Stomach (tissue), 9 donors: ENCODE measurements around the gene EIF4H. TPM values are rescaled to one million over a fixed set of nuclear protein-coding genes. Genes with fewer than 3 reads are reported as not detected.
"Not testable (repeated sequence)": the region's sequence is repeated elsewhere in the genome, so short reads cannot be mapped to it uniquely, and the experiment has no call there.

Source experiments
- DNase-seq, 2 donors: peaks; one replicate each; pipeline versions ENCODE4 v3.0.0 to v3.0.0-alpha.2; 2013 to 2019
- H3K27ac ChIP-seq, 5 donors: fragments of 200-600 bp in 4 of 5; sonication (generic) in 4 of 5; one replicate each; pipeline ENCODE4 v1.5.1; 2013 to 2019; ENCODE audit warnings: mild to moderate bottlenecking in 1 of 5, moderate library complexity in 1 of 5
- H3K27me3 ChIP-seq, 3 donors: fragments of 200-600 bp; sonication (generic); one replicate each; pipeline ENCODE4 v1.5.1; 2017 to 2019; ENCODE audit warnings: mixed run types in 1 of 3
- H3K36me3 ChIP-seq, 4 donors: fragments of 200-600 bp; sonication (generic); 1 replicate in 3 of 4; 2 replicates in 1 of 4; pipeline ENCODE4 v1.5.1; 2016 to 2019
- H3K4me1 ChIP-seq, 4 donors: fragments of 200-600 bp; sonication (generic); one replicate each; pipeline ENCODE4 v1.5.1; 2016 to 2019
- H3K4me3 ChIP-seq, 4 donors: fragments of 200-600 bp; sonication (generic) in 3 of 4; one replicate each; pipeline ENCODE4 v1.5.1; 2016 to 2019; ENCODE audit warnings: mild to moderate bottlenecking in 1 of 4
- H3K9me3 ChIP-seq, 4 donors: fragments of 200-600 bp; sonication (generic); one replicate each; pipeline ENCODE4 v1.5.1; 2016 to 2019
- CTCF ChIP-seq, 7 experiments: fragments of 450-650 bp in 4 of 7; fragments of 200-600 bp in 3 of 7; sonication (generic) in 3 of 7; IDR thresholded peaks; one replicate each; pipeline ENCODE4 v1.5.1; 2016 to 2019; ENCODE audit warnings: antibody characterized with exemption in 7 of 7, control low read depth in 2 of 7, mild to moderate bottlenecking in 1 of 7
- EP300 ChIP-seq: sonication (generic); formaldehyde crosslinking; IDR thresholded peaks from one replicate; pipeline ENCODE4 v1.6.1; 2017; ENCODE audit warnings: antibody characterized with exemption
- POLR2A ChIP-seq, 4 donors: fragments of 450-650 bp; IDR thresholded peaks; one replicate each; pipeline ENCODE4 v1.6.1; 2016; ENCODE audit warnings: antibody characterized with exemption in 4 of 4, control low read depth in 2 of 4, mild to moderate bottlenecking in 1 of 4, moderate library complexity in 1 of 4
- POLR2AphosphoS5 ChIP-seq, 3 donors: sonication (generic); formaldehyde crosslinking; IDR thresholded peaks; one replicate each; pipeline ENCODE4 v1.6.1; 2016; ENCODE audit warnings: antibody characterized with exemption in 3 of 3
- WGBS, 5 donors: extraction: QIAGEN DNeasy Blood & Tissue Kit in 3 of 5; methylation state at CpG; one replicate each; pipeline versions ENCODE4 v1.1.5 to v1.1.7; 2013 to 2018; 5-methylcytosine and 5-hydroxymethylcytosine counted together
- intact Hi-C: fragments of 100-400 bp; cut with DNase I; formaldehyde crosslinking; loops from one replicate; pipeline ENCODE4 v1.15.1; 2023; ENCODE audit warnings: low total_unique reads
- polyA plus RNA-seq, 3 donors: library from polyadenylated mRNA; stranded (reverse); fragments of 200-250 nt; gene quantifications; one replicate each; pipeline ENCODE4 v1.2.3, GENCODE V29; 2013
- total RNA-seq, 5 donors: library from RNA; depleted of rRNA; stranded (reverse); fragments of >200 nt; gene quantifications; one replicate each; pipeline versions ENCODE4 v1.1.0 to v1.2.3, GENCODE V29; 2014 to 2016
- donor health status: healthy with polysubstance abuse.
- donor health status: Bipolar disorder and iron deficiency.
- donor health status: healthy.

EIF4H gene
- total and polyA plus RNA-seq, 8 donors = 71.2 to 235 (median 165) TPM

- intact Hi-C loops = loop anchor here (10.0 kb wide), 1 partner anchor 125 kb away; no protein-coding TSS in a partner anchor
- Histone ChIP-seq H3K27ac (peak overlapping the region in 1 of 5 donors; percentile 1), H3K9me3 (no peaks in the 10 kb centered on the region), H3K36me3 (peaks cover 11 to 33% (median 31%) of the 10 kb centered on the region in 4 donors), H3K4me3 (no peak overlapping the region), H3K4me1 (peaks cover 0 to 11% (median 4%) of the 10 kb centered on the region in 4 donors), H3K27me3 (no peaks in the 10 kb centered on the region)
- TF ChIP-seq POLR2AphosphoS5 (IDR thresholded peaks at IDR 0.05) (no peak), POLR2A (IDR thresholded peaks at IDR 0.05) (no peak)
- 75 to 80% (median 77%) methylated on average over 19 of the region's 19 CpGs for WGBS, 5 donors
- no peak for DNase-seq
Measured at GRCh38 chr7:74199551-74200355, 25.6 kb downstream of the EIF4H start.

- TF ChIP-seq EP300 = no peak
- peak in 1 of 3 donors; percentile 46 for TF ChIP-seq POLR2AphosphoS5 (IDR thresholded peaks at IDR 0.05)
- TF ChIP-seq CTCF (IDR thresholded peaks at IDR 0.05) = peak in 5 of 7 experiments; percentile 33 to 69 (median 46)
- no peak for TF ChIP-seq POLR2A (IDR thresholded peaks at IDR 0.05)
- DNase-seq = peak; percentile 43 to 73
- H3K4me3 ChIP-seq = no peak overlapping the region
- no peak overlapping the region for H3K27ac ChIP-seq
- intact Hi-C loops = loop anchor here (10.0 kb wide), 1 partner anchor 128 kb away; no protein-coding TSS in a partner anchor
- H3K4me1 ChIP-seq = peaks cover 0 to 21% (median 12%) of the 10 kb centered on the region in 4 donors
- H3K27me3 ChIP-seq = no peaks in the 10 kb centered on the region
- peaks cover 0 to 5% (median under 1%) of the 10 kb centered on the region in 4 donors for H3K36me3 ChIP-seq
- no peaks in the 10 kb centered on the region for H3K9me3 ChIP-seq
- WGBS, 5 donors = 24 to 48% (median 25%) methylated on average over 12 of the region's 12 CpGs
Measured at GRCh38 chr7:74202841-74203556, 28.8 kb downstream of the EIF4H start.

- Histone ChIP-seq H3K36me3 (no peaks in the 10 kb centered on the region), H3K9me3 (no peaks in the 10 kb centered on the region), H3K4me1 (peaks cover 0 to 22% (median 12%) of the 10 kb centered on the region in 4 donors), H3K4me3 (no peak overlapping the region), H3K27me3 (no peaks in the 10 kb centered on the region), H3K27ac (no peak overlapping the region)
- DNase-seq = no peak
- intact Hi-C loops = loop anchor here (10.0 kb wide), 1 partner anchor 129 kb away; no protein-coding TSS in a partner anchor
- TF ChIP-seq POLR2A (IDR thresholded peaks at IDR 0.05) = no peak
- no peak for TF ChIP-seq POLR2AphosphoS5 (IDR thresholded peaks at IDR 0.05)
- no peak for TF ChIP-seq CTCF (IDR thresholded peaks at IDR 0.05)
- no peak for TF ChIP-seq EP300
- 55 to 94% (median 74%) methylated on average over 1 of the region's 1 CpG for WGBS, 5 donors
Measured at GRCh38 chr7:74203956-74204618, 29.9 kb downstream of the EIF4H start.

- H3K4me3 ChIP-seq, H3K9me3 ChIP-seq, H3K27me3 ChIP-seq, DNase-seq, H3K27ac ChIP-seq, H3K36me3 ChIP-seq: not testable (repeated sequence)
- H3K4me1 ChIP-seq = peaks cover 0 to 34% (median 20%) of the 10 kb centered on the region in 4 donors
- 78 to 86% (median 82%) methylated on average over 10 of the region's 10 CpGs for WGBS, 5 donors
- intact Hi-C loops = loop anchor here (2.0 to 10.0 kb wide), 2 partner anchors 131 to 191 kb away; no protein-coding TSS in a partner anchor
Measured at GRCh38 chr7:74206052-74206451, 31.9 kb downstream of the EIF4H start.
